HepG2 (cell line): ENCODE measurements around the gene CBFA2T2. TPM values are rescaled to one million over a fixed set of nuclear protein-coding genes. Genes with fewer than 3 reads are reported as not detected.

Experiments used
- ATAC-seq: fragments of 200-7000 bp; cut with Tn5 transposase; 3 replicates; pipeline ENCODE4 v1.9.1; 2020; ENCODE audit warnings: mild to moderate bottlenecking, moderate library complexity
- BruUV-seq: library from RNA; stranded (reverse); fragments of 400-500 nt; replicated peaks from 2 replicates; lab custom pipeline; 2021; lab: Mats Ljungman, UMichigan
- CTCF ChIA-PET: fragments of 300-600 bp; formaldehyde crosslinking; extraction: SDS; loops from one replicate; lab custom pipeline; 2021; ENCODE audit warnings: low total read pairs, inconsistent platforms, low intra/inter-chr PET ratio; lab: Yijun Ruan, JAX
- POLR2A ChIA-PET: fragments of 350-600 bp; sonication (Branson Sonifier 250); formaldehyde crosslinking; loops from one replicate; lab custom pipeline; 2020; ENCODE audit warnings: antibody characterized with exemption, inconsistent platforms; lab: Yijun Ruan, JAX
- DNase-seq: peaks from one replicate; pipeline ENCODE4 v3.0.0-alpha.2; 2015; ENCODE audit warnings: low spot score
- FAIRE-seq: peaks from 3 replicates; lab custom pipeline; 2011; peaks lifted over from hg19 to GRCh38; lab: Jason Lieb, UNC
- H2AFZ ChIP-seq: one replicate; pipeline ENCODE4 v1.6.1; 2011; ENCODE audit warnings: low read length, inconsistent platforms
- H3K27ac ChIP-seq: fragments of 300-600 bp; 3 replicates; pipeline ENCODE4 v1.8.0; 2011; ENCODE audit warnings: mixed run types, mild to moderate bottlenecking, mixed read lengths, low read length, inconsistent platforms; ENCODE audit not compliant: insufficient read depth; ENCODE audit errors: extremely low read length
- H3K27me3 ChIP-seq, 2 experiments: fragments of 200-600 bp in 1 of 2; 2 replicates in 1 of 2; 3 replicates in 1 of 2; pipeline versions ENCODE4 v1.6.0 to v1.8.0; 2011; ENCODE audit warnings: low read length in 2 of 2, mild to moderate bottlenecking in 2 of 2, moderate library complexity in 2 of 2, inconsistent platforms in 1 of 2; ENCODE audit not compliant: insufficient read depth in 2 of 2, control insufficient read depth in 1 of 2
- H3K36me3 ChIP-seq, 2 experiments: fragments of 200-600 bp in 1 of 2; replicated peaks in 1 of 2; 2 replicates in 1 of 2; 3 replicates in 1 of 2; pipeline versions ENCODE4 v1.5.1 to v1.8.0; 2011; ENCODE audit warnings: low read length in 2 of 2, inconsistent platforms in 1 of 2; ENCODE audit not compliant: insufficient read depth in 2 of 2, control insufficient read depth in 1 of 2
- H3K4me1 ChIP-seq: 2 replicates; pipeline ENCODE4 v1.5.1; 2012; ENCODE audit warnings: low read length, inconsistent platforms; ENCODE audit not compliant: insufficient read depth
- H3K4me2 ChIP-seq: 2 replicates; pipeline ENCODE4 v1.6.0; 2011; ENCODE audit warnings: low read depth, low read length, inconsistent platforms
- H3K4me3 ChIP-seq, 3 experiments: fragments of 200-600 bp in 1 of 3; sonication (generic), shearing (Covaris generic) in 1 of 3; replicated peaks in 1 of 3; 2 replicates each; pipeline ENCODE4 v1.5.1; 2011 to 2016; ENCODE audit warnings: low read length in 3 of 3, inconsistent platforms in 2 of 3, low read depth in 2 of 3, mild to moderate bottlenecking in 2 of 3, control low read depth in 1 of 3, mixed read lengths in 1 of 3; ENCODE audit not compliant: insufficient read depth in 1 of 3
- H3K79me2 ChIP-seq: one replicate; pipeline ENCODE4 v1.6.1; 2011; ENCODE audit warnings: low read length, inconsistent platforms; ENCODE audit not compliant: insufficient read depth
- H3K9ac ChIP-seq: 2 replicates; pipeline ENCODE4 v1.6.0; 2011; ENCODE audit warnings: mild to moderate bottlenecking, low read depth, low read length, inconsistent platforms; ENCODE audit not compliant: insufficient read depth
- H3K9me3 ChIP-seq: 2 replicates; pipeline ENCODE4 v1.5.1; 2012; ENCODE audit warnings: mild to moderate bottlenecking, low read length
- H4K20me1 ChIP-seq: 2 replicates; pipeline ENCODE4 v1.6.0; 2011; ENCODE audit warnings: inconsistent platforms, mild to moderate bottlenecking, low read length, moderate library complexity; ENCODE audit not compliant: insufficient read depth
- CREB3 ChIP-seq: sonication (generic); formaldehyde crosslinking; IDR thresholded peaks from 2 replicates; pipeline ENCODE4 v1.5.0; 2020; ENCODE audit warnings: missing genetic modification reagents
- CSRNP1 ChIP-seq: sonication (generic); formaldehyde crosslinking; IDR thresholded peaks from 2 replicates; pipeline ENCODE4 v1.8.1; 2023; ENCODE audit warnings: mild to moderate bottlenecking, missing genetic modification reagents
- DMAP1 ChIP-seq: IDR thresholded peaks from 2 replicates; pipeline ENCODE4 v1.6.1; 2016
- FOXK1 ChIP-seq: sonication (generic); formaldehyde crosslinking; IDR thresholded peaks from 2 replicates; pipeline ENCODE4 v1.4.0; 2020; ENCODE audit warnings: low read depth, missing genetic modification reagents, borderline replicate concordance
- HNRNPK ChIP-seq: fragments of 200-400 bp; formaldehyde crosslinking; IDR thresholded peaks from 2 replicates; pipeline ENCODE4 v1.6.1; 2018; ENCODE audit warnings: low read length, low read depth, moderate library complexity, mild to moderate bottlenecking; ENCODE audit not compliant: poor library complexity, severe bottlenecking
- ONECUT2 ChIP-seq: sonication (generic); formaldehyde crosslinking; IDR thresholded peaks from 2 replicates; pipeline ENCODE4 v1.4.0; 2020; ENCODE audit warnings: missing genetic modification reagents
- RARG ChIP-seq: sonication (generic); formaldehyde crosslinking; IDR thresholded peaks from 2 replicates; pipeline ENCODE4 v1.4.0; 2020; ENCODE audit warnings: low read depth, mild to moderate bottlenecking, missing genetic modification reagents
- RXRA ChIP-seq: sonication (generic); formaldehyde crosslinking; IDR thresholded peaks from 2 replicates; pipeline ENCODE4 v1.5.1; 2020; ENCODE audit warnings: missing genetic modification reagents
- RXRB ChIP-seq: IDR thresholded peaks from 2 replicates; pipeline ENCODE4 v1.6.1; 2016; ENCODE audit warnings: borderline replicate concordance, missing genetic modification reagents, missing compliant biosample characterization
- TOPORS ChIP-seq: sonication (generic); formaldehyde crosslinking; IDR thresholded peaks from 2 replicates; pipeline ENCODE4 v1.8.0; 2023; ENCODE audit warnings: mild to moderate bottlenecking, missing genetic modification reagents
- ZNF367 ChIP-seq: sonication (generic); formaldehyde crosslinking; IDR thresholded peaks from 2 replicates; pipeline ENCODE4 v1.4.0; 2020; ENCODE audit warnings: missing genetic modification reagents, borderline replicate concordance
- WGBS: methylation state at CpG from one replicate; pipeline ENCODE4 v1.1.6; 2017; ENCODE audit warnings: low lambda C conversion rate; 5-methylcytosine and 5-hydroxymethylcytosine counted together
- in situ Hi-C: cut with HindIII; loops from 2 replicates; pipeline ENCODE4 v1.10.0; 2017; ENCODE audit warnings: low pct_unique_long_range_greater_than_20kb; ENCODE audit not compliant: extremely low pct_ligation_motif_present
- intact Hi-C: fragments of 100-400 bp; cut with micrococcal nuclease; formaldehyde crosslinking; loops from one replicate; pipeline ENCODE4 v1.10.0; 2022; ENCODE audit not compliant: unreplicated experiment
- polyA plus RNA-seq, 8 experiments: library from polyadenylated mRNA; depleted of rRNA in 3 of 8; stranded (reverse) in 7 of 8; unstranded in 1 of 8; fragments of >200 nt; fragmentation: Illumina TruSeq in 4 of 8; extraction: Trizol in 4 of 8; gene quantifications; 2 replicates each; pipeline versions ENCODE4 v1.2.1 to v1.2.3, GENCODE V29; 2011 to 2016; ENCODE audit warnings: low read depth in 4 of 8, missing spikeins in 1 of 8, mixed read lengths in 1 of 8; ENCODE audit not compliant: insufficient read depth in 1 of 8
- total RNA-seq, 5 experiments: library from RNA; depleted of rRNA; stranded (reverse); fragments of >200 nt; fragmentation: Illumina TruSeq; extraction: Trizol; gene quantifications; 2 replicates each; pipeline ENCODE4 v1.2.3, GENCODE V29; 2016; ENCODE audit warnings: low read depth in 1 of 5

Gene CBFA2T2
- total and polyA plus RNA-seq, 2 of the 13 experiments (the other 11 are each of a cell fraction or from before 2014, with no cell fraction given) = 6.3 to 21.2 TPM

GRCh38 chr20:33524261-33524660 lies 34.4 kb downstream of the CBFA2T2 start:
- ChIA-PET POLR2A (no interaction called here), CTCF (no interaction called here)
- DNase-seq (no peak), ATAC-seq (no peak), FAIRE-seq (no peak)
- intact Hi-C loops (no loop called here), in situ Hi-C loops (no loop called here)
- Histone ChIP-seq H3K27me3 (no peaks in the 10 kb centered on the region), H3K27ac (no peak overlapping the region), H2AFZ (no peak overlapping the region), H3K79me2 (peaks cover 28% of the 10 kb centered on the region), H3K4me2 (no peak overlapping the region), H3K4me1 (peaks cover 11% of the 10 kb centered on the region; the same call in 1 of the 2 replicates), H3K4me3 (no peak overlapping the region), H3K36me3 (peaks cover 2 to 8% of the 10 kb centered on the region in 2 experiments; a peak in 2 of 5 replicates), H3K9ac (no peak overlapping the region), H3K9me3 (no peaks in the 10 kb centered on the region), H4K20me1 (no peaks in the 10 kb centered on the region; the same call in 1 of the 2 replicates)
- BruUV-seq = no TSS peak
- TF ChIP-seq RXRA (no peak), HNRNPK (no peak), ONECUT2 (CRISPR knock-in tag) (no peak), FOXK1 (no peak), RARG (CRISPR knock-in tag) (no peak), CSRNP1 (CRISPR knock-in tag) (no peak), DMAP1 (no peak), ZNF367 (no peak), CREB3 (no peak), TOPORS (CRISPR knock-in tag) (no peak), RXRB (CRISPR knock-in tag) (no peak)
- 95% methylated on average over 3 of the region's 3 CpGs for WGBS
